Measurements from ENCODE around the gene MAGEF1.

GRCh38 chr3:184719709-184720108 lies 7.8 kb upstream of the MAGEF1 start:
- TF ChIP-seq NFYA (IDR thresholded peaks at IDR 0.05; ENCODE audit: borderline replicate concordance, low read depth, low read length) (no peak), HDAC2 (IDR thresholded peaks at IDR 0.05) (no peak), ZNF274 (IDR thresholded peaks at IDR 0.05; ENCODE audit: insufficient read depth, insufficient read length) (no peak), TBL1XR1 (IDR thresholded peaks at IDR 0.05; ENCODE audit: low read depth, low read length) (no peak), EZH2 (IDR thresholded peaks at IDR 0.05; ENCODE audit: borderline replicate concordance, control insufficient read depth, low read depth, low read length) (no peak), ETV6 (conservative IDR thresholded peaks at IDR 0.05 in 1 of 2, IDR thresholded peaks at IDR 0.05 in 1 of 2; ENCODE audit: borderline replicate concordance in 1 of 2, low read depth in 1 of 2) (no peak), ZBED1 (IDR thresholded peaks at IDR 0.05; ENCODE audit: borderline replicate concordance) (no peak), USF2 (IDR thresholded peaks at IDR 0.05; ENCODE audit: borderline replicate concordance, low read depth, low read length) (no peak), IRF3 (IDR thresholded peaks at IDR 0.05) (no peak), IKZF2 (IDR thresholded peaks at IDR 0.05) (no peak), SIN3A (IDR thresholded peaks at IDR 0.05; ENCODE audit: low read depth, low read length) (no peak)
- TF ChIP-seq, protein P1, sequence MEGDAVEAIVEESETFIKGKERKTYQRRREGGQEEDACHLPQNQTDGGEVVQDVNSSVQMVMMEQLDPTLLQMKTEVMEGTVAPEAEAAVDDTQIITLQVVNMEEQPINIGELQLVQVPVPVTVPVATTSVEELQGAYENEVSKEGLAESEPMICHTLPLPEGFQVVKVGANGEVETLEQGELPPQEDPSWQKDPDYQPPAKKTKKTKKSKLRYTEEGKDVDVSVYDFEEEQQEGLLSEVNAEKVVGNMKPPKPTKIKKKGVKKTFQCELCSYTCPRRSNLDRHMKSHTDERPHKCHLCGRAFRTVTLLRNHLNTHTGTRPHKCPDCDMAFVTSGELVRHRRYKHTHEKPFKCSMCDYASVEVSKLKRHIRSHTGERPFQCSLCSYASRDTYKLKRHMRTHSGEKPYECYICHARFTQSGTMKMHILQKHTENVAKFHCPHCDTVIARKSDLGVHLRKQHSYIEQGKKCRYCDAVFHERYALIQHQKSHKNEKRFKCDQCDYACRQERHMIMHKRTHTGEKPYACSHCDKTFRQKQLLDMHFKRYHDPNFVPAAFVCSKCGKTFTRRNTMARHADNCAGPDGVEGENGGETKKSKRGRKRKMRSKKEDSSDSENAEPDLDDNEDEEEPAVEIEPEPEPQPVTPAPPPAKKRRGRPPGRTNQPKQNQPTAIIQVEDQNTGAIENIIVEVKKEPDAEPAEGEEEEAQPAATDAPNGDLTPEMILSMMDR (IDR thresholded peaks at IDR 0.05 in 2 of 3, conservative IDR thresholded peaks at IDR 0.05 in 1 of 3; ENCODE audit: control insufficient read depth in 2 of 3, extremely low read depth in 1 of 3, insufficient read depth in 1 of 3, low read depth in 3 of 3, low read length in 3 of 3) = no peak
- TF ChIP-seq, protein P2, sequence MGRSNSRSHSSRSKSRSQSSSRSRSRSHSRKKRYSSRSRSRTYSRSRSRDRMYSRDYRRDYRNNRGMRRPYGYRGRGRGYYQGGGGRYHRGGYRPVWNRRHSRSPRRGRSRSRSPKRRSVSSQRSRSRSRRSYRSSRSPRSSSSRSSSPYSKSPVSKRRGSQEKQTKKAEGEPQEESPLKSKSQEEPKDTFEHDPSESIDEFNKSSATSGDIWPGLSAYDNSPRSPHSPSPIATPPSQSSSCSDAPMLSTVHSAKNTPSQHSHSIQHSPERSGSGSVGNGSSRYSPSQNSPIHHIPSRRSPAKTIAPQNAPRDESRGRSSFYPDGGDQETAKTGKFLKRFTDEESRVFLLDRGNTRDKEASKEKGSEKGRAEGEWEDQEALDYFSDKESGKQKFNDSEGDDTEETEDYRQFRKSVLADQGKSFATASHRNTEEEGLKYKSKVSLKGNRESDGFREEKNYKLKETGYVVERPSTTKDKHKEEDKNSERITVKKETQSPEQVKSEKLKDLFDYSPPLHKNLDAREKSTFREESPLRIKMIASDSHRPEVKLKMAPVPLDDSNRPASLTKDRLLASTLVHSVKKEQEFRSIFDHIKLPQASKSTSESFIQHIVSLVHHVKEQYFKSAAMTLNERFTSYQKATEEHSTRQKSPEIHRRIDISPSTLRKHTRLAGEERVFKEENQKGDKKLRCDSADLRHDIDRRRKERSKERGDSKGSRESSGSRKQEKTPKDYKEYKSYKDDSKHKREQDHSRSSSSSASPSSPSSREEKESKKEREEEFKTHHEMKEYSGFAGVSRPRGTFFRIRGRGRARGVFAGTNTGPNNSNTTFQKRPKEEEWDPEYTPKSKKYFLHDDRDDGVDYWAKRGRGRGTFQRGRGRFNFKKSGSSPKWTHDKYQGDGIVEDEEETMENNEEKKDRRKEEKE (IDR thresholded peaks at IDR 0.05) = no peak
- TF ChIP-seq, protein P3, sequence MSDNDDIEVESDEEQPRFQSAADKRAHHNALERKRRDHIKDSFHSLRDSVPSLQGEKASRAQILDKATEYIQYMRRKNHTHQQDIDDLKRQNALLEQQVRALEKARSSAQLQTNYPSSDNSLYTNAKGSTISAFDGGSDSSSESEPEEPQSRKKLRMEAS (IDR thresholded peaks at IDR 0.05; ENCODE audit: low read depth, low read length) = no peak

All from GM12878 (cell line).